H1 (cell line): ENCODE data around the gene COL5A3.

Experiments
- CHD2 ChIP-seq: IDR thresholded peaks from 2 replicates; pipeline ENCODE4 v1.6.1; 2012; ENCODE audit warnings: low read length, improper control_type of control experiment
- TBP ChIP-seq: IDR thresholded peaks from 2 replicates; pipeline ENCODE4 v1.6.1; 2011; ENCODE audit warnings: low read depth, low read length, improper control_type of control experiment

- TF ChIP-seq CHD2 (no peak), TBP (no peak)
Observed at GRCh38 chr19:10052602-10053360, 42.5 kb upstream of the COL5A3 start.
